ENCODE data around the gene NEK5. TPM values are rescaled to one million over a fixed set of nuclear protein-coding genes. Genes with fewer than 3 reads are reported as not detected.
A peak's percentile ranks its signal among the peaks of the same experiment; 100 is the strongest.

The NEK5 gene
- total RNA-seq, 2 experiments from 2014 or later = 0.10 TPM; not detected in 1

GRCh38 chr13:52024481-52024880 lies 104.4 kb downstream of the NEK5 start, which contains the start of gene UTP14C:
TSS of gene UTP14C (plus strand) at chr13:52024691. CDS start at chr13:52028805, 4,114 bp downstream.
- Mint-ChIP-seq H3K27me3 (no peaks in the 10 kb centered on the region), H3K4me3 (no peak within 1 kb of the TSS), H3K27ac (no peak within 1 kb of the TSS), H3K36me3 (peaks cover 80% of the 10 kb centered on the region), H3K4me1 (peaks cover 6% of the 10 kb centered on the region), H3K9me3 (peaks cover 9% of the 10 kb centered on the region)
- DNase-seq = no peak

GRCh38 chr13:52022356-52022755 lies 106.5 kb downstream of the NEK5 start:
- Mint-ChIP-seq H3K27me3 (no peaks in the 10 kb centered on the region), H3K9me3 (peaks cover 5% of the 10 kb centered on the region), H3K4me1 (peaks cover 11% of the 10 kb centered on the region), H3K4me3 (no peak overlapping the region), H3K27ac (no peak overlapping the region), H3K36me3 (peaks cover 67% of the 10 kb centered on the region)
- DNase-seq = no peak

- H3K27me3 Mint-ChIP-seq = no peaks in the 10 kb centered on the region
- no peaks in the 10 kb centered on the region for H3K9me3 Mint-ChIP-seq
- no peak overlapping the region for H3K4me3 Mint-ChIP-seq
- peaks cover 59% of the 10 kb centered on the region for H3K36me3 Mint-ChIP-seq
- no peak for DNase-seq
- no peak overlapping the region for H3K27ac Mint-ChIP-seq
- peaks cover 9% of the 10 kb centered on the region for H3K4me1 Mint-ChIP-seq
These were observed 108.7 kb downstream of the NEK5 start for GRCh38 chr13:52020191-52020590.

DNA sequence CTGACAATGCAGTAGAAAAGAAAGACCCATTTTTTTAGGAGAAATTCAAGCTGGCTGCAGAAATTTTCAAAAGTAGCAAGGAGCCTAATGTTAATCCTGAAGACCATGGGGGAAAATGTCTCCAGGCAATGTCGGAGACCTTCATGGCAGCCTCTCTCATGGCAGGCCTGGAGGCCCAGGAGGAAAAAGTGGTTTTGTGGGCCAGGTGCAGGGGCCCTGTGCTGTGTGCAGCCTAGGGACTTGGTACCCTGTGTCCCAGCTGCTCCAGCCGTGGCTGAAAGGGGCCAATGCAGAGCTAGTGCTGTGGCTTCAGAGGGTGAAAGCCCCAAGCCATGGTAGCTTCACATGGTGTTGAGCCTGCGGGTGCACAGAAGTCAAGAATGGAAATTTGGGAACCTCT lies 112.6 kb downstream of the NEK5 start:
- no peaks in the 10 kb centered on the region for H3K9me3 Mint-ChIP-seq
- peaks cover 34% of the 10 kb centered on the region for H3K36me3 Mint-ChIP-seq
- H3K27ac Mint-ChIP-seq = no peak overlapping the region
- H3K27me3 Mint-ChIP-seq = peaks cover under 1% of the 10 kb centered on the region
- no peak for DNase-seq
- no peak overlapping the region for H3K4me3 Mint-ChIP-seq
- H3K4me1 Mint-ChIP-seq = peaks cover 16% of the 10 kb centered on the region

GRCh38 chr13:52012512-52012836 lies 116.4 kb downstream of the NEK5 start:
- H3K4me3 Mint-ChIP-seq = peak overlapping the region; percentile 99
- H3K27me3 Mint-ChIP-seq = peaks cover 21% of the 10 kb centered on the region
- peaks cover 18% of the 10 kb centered on the region for H3K4me1 Mint-ChIP-seq
- no peaks in the 10 kb centered on the region for H3K9me3 Mint-ChIP-seq
- H3K36me3 Mint-ChIP-seq = peaks cover 14% of the 10 kb centered on the region
- no peak for DNase-seq
- H3K27ac Mint-ChIP-seq = peak overlapping the region; percentile 95

- DNase-seq = peak; percentile 99
- Mint-ChIP-seq H3K4me1 (peaks cover 17% of the 10 kb centered on the region), H3K4me3 (peak within 1 kb of the TSS; percentile 99), H3K36me3 (peaks cover 13% of the 10 kb centered on the region), H3K9me3 (no peaks in the 10 kb centered on the region), H3K27me3 (peaks cover 23% of the 10 kb centered on the region), H3K27ac (peak within 1 kb of the TSS; percentile 95)
These were observed 117.0 kb downstream of the NEK5 start, which contains the start of gene ALG11 for GRCh38 chr13:52011632-52012511. TSS of gene ALG11 (plus strand) at chr13:52012398. CDS start at chr13:52012419, 21 bp downstream.

GRCh38 chr13:52010890-52011631 lies 117.8 kb downstream of the NEK5 start, which contains the start of gene ATP7B:
TSS of gene ATP7B (minus strand) at chr13:52011450. CDS start at chr13:52011337, 113 bp downstream.
- H3K9me3 Mint-ChIP-seq = no peaks in the 10 kb centered on the region
- peak; percentile 35 for DNase-seq
- H3K4me3 Mint-ChIP-seq = peak within 1 kb of the TSS; percentile 99
- peaks cover 17% of the 10 kb centered on the region for H3K4me1 Mint-ChIP-seq
- H3K27me3 Mint-ChIP-seq = peaks cover 23% of the 10 kb centered on the region
- peak within 1 kb of the TSS; percentile 95 for H3K27ac Mint-ChIP-seq
- peaks cover 6% of the 10 kb centered on the region for H3K36me3 Mint-ChIP-seq

- no peaks in the 10 kb centered on the region for H3K36me3 Mint-ChIP-seq
- no peak overlapping the region for H3K4me3 Mint-ChIP-seq
- peaks cover 23% of the 10 kb centered on the region for H3K27me3 Mint-ChIP-seq
- no peak for DNase-seq
- no peaks in the 10 kb centered on the region for H3K9me3 Mint-ChIP-seq
- no peak overlapping the region for H3K27ac Mint-ChIP-seq
- peaks cover 14% of the 10 kb centered on the region for H3K4me1 Mint-ChIP-seq
These were observed 118.9 kb downstream of the NEK5 start for GRCh38 chr13:52009946-52010345.

DNA sequence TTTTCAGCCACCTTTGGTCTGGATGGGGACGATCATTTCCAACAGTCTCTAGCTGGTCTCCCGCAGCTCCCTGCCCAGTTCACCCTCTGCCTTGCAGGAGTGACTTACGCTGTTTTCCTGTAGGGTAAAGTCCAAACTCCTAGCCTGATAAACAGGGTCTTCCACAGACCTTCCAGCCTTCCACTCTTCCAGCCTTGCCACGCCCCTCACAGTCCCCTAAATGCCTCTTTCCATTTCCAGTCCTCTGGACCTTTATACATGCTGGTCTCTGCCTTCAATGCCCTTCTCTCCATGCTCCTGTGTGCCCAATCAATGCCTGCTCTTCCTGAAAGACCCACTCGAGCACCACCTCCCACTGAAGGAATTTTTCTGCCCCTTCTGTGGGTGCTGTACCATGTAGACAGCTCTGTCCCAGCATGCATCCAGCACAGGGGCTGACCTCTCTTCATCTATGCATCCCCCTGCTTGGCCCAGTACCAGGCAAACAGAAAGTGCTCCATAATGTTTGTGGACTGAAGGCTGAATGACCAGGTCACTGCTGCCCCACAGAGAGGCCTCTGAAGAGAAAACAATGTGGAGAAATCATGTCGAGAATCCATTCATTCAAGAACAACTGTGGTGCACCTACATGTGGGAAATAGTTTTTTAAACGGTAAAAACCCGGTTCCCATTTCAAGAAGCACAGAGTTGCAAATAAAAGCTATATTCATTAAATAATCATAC lies 122.2 kb downstream of the NEK5 start:
- H3K9me3 Mint-ChIP-seq = no peaks in the 10 kb centered on the region
- H3K4me1 Mint-ChIP-seq = peaks cover 6% of the 10 kb centered on the region
- H3K4me3 Mint-ChIP-seq = no peak overlapping the region
- H3K36me3 Mint-ChIP-seq = no peaks in the 10 kb centered on the region
- H3K27me3 Mint-ChIP-seq = peaks cover 23% of the 10 kb centered on the region
- H3K27ac Mint-ChIP-seq = no peak overlapping the region
- DNase-seq = no peak

GRCh38 chr13:52005841-52006522 lies 122.9 kb downstream of the NEK5 start:
- peaks cover 3% of the 10 kb centered on the region for H3K4me1 Mint-ChIP-seq
- H3K9me3 Mint-ChIP-seq = no peaks in the 10 kb centered on the region
- H3K27me3 Mint-ChIP-seq = peaks cover 20% of the 10 kb centered on the region
- no peak for DNase-seq
- H3K36me3 Mint-ChIP-seq = no peaks in the 10 kb centered on the region
- no peak overlapping the region for H3K27ac Mint-ChIP-seq
- H3K4me3 Mint-ChIP-seq = no peak overlapping the region

DNA sequence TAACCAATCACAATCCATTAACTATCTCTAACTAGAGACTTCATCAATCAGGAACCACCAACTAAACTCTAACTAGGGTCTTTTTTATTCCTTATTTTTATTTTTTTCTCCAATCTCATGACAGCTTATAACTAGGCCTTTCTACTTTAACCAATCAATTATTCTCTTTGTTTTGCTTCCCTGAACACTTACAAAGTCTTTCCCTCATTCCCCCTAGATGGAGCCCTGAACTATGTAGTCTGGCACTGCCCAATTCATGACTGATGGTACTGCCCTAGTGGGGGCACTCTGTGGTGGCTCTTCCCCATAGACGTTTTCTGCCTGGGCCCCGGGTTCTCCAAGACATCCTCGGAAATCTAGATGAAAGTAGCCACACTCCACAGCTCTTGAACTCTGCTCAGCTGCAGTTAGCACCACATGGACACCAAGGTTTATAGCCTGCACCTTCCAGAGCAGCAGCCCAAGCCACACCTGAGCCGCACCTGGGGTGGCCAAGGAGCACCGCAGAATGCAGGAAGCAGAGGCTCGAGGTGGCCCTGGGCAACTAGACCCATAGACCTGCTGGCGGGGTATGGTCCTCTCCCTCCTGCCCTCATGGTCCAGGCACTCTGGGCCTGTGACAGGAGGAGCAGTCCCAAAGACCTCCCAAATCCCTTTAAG lies 124.2 kb downstream of the NEK5 start:
- Mint-ChIP-seq H3K4me3 (no peak overlapping the region), H3K9me3 (no peaks in the 10 kb centered on the region), H3K36me3 (no peaks in the 10 kb centered on the region), H3K4me1 (no peaks in the 10 kb centered on the region), H3K27ac (no peak overlapping the region), H3K27me3 (peaks cover 6% of the 10 kb centered on the region)
- no peak for DNase-seq

- Mint-ChIP-seq H3K27me3 (peaks cover 4% of the 10 kb centered on the region), H3K4me1 (no peaks in the 10 kb centered on the region), H3K4me3 (no peak overlapping the region), H3K9me3 (no peaks in the 10 kb centered on the region), H3K36me3 (no peaks in the 10 kb centered on the region), H3K27ac (no peak overlapping the region)
- DNase-seq = no peak
These were observed 125.3 kb downstream of the NEK5 start for GRCh38 chr13:52003541-52003940.

DNA sequence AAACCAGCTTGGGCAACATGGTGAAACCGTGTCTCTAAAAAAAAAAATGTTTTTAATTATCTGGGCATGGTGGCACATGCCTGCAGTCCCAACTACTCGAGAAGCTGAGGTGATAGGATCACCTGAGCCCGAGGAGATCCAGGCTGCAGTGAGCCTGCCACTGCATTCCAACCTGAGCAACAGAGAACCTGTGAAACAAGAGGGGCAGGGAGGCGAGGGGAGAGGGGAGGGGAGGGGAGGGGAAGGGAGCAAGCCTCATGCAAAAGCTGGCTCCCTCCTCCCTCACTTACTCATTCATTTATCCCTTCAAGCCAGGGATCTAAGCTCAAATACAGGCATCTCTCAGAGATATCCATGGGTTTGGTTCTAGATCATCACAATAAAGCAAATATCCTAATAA lies 126.5 kb downstream of the NEK5 start:
- H3K9me3 Mint-ChIP-seq = no peaks in the 10 kb centered on the region
- H3K4me3 Mint-ChIP-seq = no peak overlapping the region
- no peak for DNase-seq
- no peaks in the 10 kb centered on the region for H3K36me3 Mint-ChIP-seq
- peaks cover 1% of the 10 kb centered on the region for H3K27me3 Mint-ChIP-seq
- H3K4me1 Mint-ChIP-seq = no peaks in the 10 kb centered on the region
- no peak overlapping the region for H3K27ac Mint-ChIP-seq

DNA sequence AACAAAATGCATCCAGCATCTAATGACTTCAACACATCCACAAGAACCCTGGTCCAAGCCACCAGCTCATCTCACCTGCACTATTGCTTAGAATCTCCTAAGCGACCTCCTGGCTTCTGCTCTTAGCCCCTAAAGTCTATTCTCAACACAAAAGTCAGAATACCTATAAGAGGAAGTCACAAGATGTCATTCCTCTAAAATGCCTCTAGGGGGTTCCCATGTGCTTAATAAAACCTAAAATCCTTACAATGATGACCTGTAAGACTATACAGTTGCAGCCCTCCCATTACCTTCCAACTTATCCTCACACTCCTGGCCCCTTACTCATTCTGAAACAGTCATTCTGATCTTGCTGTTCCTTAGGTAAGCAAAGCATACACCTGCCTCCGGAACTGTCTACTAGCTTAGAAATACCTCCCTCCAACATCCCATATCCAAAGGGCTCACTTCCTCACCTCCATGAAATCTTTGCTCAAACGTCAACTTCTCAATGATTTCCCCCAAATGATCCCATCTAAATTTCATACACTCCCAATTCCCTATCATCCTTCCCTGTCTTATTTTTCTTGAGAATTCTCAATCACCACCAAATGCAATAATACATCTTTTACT lies 127.6 kb downstream of the NEK5 start:
- no peak for DNase-seq
- Mint-ChIP-seq H3K4me3 (no peak overlapping the region), H3K36me3 (no peaks in the 10 kb centered on the region), H3K27ac (no peak overlapping the region), H3K9me3 (no peaks in the 10 kb centered on the region), H3K4me1 (no peaks in the 10 kb centered on the region), H3K27me3 (peaks cover 9% of the 10 kb centered on the region)

Data from activated naive CD8-positive, alpha-beta T cell treated with anti-CD3 and anti-CD28 coated beads for 36 hours (primary cell).